K562 (cell line): ENCODE results near the gene CEP70. TPM values are rescaled to one million over a fixed set of nuclear protein-coding genes. Genes with fewer than 3 reads are reported as not detected.

ENCODE experiments used
- ATAC-seq: fragments of 200-7000 bp; cut with Tn5 transposase; 3 replicates; pipeline ENCODE4 v1.9.1; 2020; ENCODE audit warnings: moderate library complexity
- BruUV-seq: library from RNA; stranded (reverse); fragments of 400-500 nt; replicated peaks from 2 replicates; lab custom pipeline; 2021; lab: Mats Ljungman, UMichigan
- CTCF ChIA-PET: fragments of 300-600 bp; formaldehyde crosslinking; extraction: SDS; loops from one replicate; lab custom pipeline; 2021; ENCODE audit warnings: low intra/inter-chr PET ratio; lab: Yijun Ruan, JAX
- POLR2A ChIA-PET: fragments of 300-600, 350-650 bp; sonication (Branson Sonifier 250); formaldehyde crosslinking; extraction: SDS; loops from one replicate; lab custom pipeline; 2021; ENCODE audit warnings: antibody characterized with exemption, inconsistent platforms; lab: Yijun Ruan, JAX
- DNase-seq, 4 experiments: peaks; one replicate each; pipeline versions ENCODE4 v3.0.0 to v3.0.0-alpha.2; 2011 to 2018; ENCODE audit warnings: low spot score in 3 of 4, mixed read lengths in 3 of 4; ENCODE audit errors: extremely low read depth in 1 of 4
- FAIRE-seq: peaks from 2 replicates; lab custom pipeline; 2011; peaks lifted over from hg19 to GRCh38; lab: Jason Lieb, UNC
- H2AFZ ChIP-seq: 2 replicates; pipeline ENCODE4 v1.6.0; 2011; ENCODE audit warnings: low read depth, low read length, control low read depth, inconsistent platforms
- H3K27ac ChIP-seq: fragments of 200-600 bp; 3 replicates; pipeline ENCODE4 v1.8.0; 2011; ENCODE audit warnings: low read depth, mild to moderate bottlenecking, control low read depth, inconsistent platforms, low read length, moderate library complexity, mixed read lengths; ENCODE audit errors: extremely low read depth
- H3K27me3 ChIP-seq, 2 experiments: fragments of 300-600 bp in 1 of 2; 2 replicates in 1 of 2; 3 replicates in 1 of 2; pipeline versions ENCODE4 v1.6.0 to v1.8.0; 2011; ENCODE audit warnings: inconsistent platforms in 2 of 2, low read length in 2 of 2, mild to moderate bottlenecking in 1 of 2, mixed read lengths in 1 of 2, moderate library complexity in 1 of 2; ENCODE audit not compliant: control insufficient read depth in 2 of 2, insufficient read depth in 2 of 2
- H3K36me3 ChIP-seq: fragments of 300-600 bp; 3 replicates; pipeline ENCODE4 v1.8.0; 2011; ENCODE audit warnings: mild to moderate bottlenecking, low read length, inconsistent platforms; ENCODE audit not compliant: control insufficient read depth, insufficient read depth
- H3K4me1 ChIP-seq, 2 experiments: fragments of 200-600 bp in 1 of 2; replicated peaks in 1 of 2; 2 replicates in 1 of 2; 3 replicates in 1 of 2; pipeline versions ENCODE4 v1.5.1 to v1.8.0; 2011; ENCODE audit warnings: inconsistent platforms in 2 of 2, low read length in 2 of 2, mild to moderate bottlenecking in 1 of 2, mixed read lengths in 1 of 2, moderate library complexity in 1 of 2; ENCODE audit not compliant: control insufficient read depth in 2 of 2, insufficient read depth in 2 of 2
- H3K4me2 ChIP-seq: 2 replicates; pipeline ENCODE4 v1.6.1; 2011; ENCODE audit warnings: low read length, control low read depth, inconsistent platforms, mixed read lengths; ENCODE audit not compliant: insufficient read depth
- H3K4me3 ChIP-seq: fragments of 200-600 bp; sonication (generic), shearing (Covaris generic); 2 replicates; pipeline ENCODE4 v1.5.1; 2016; ENCODE audit warnings: control low read depth, inconsistent platforms
- H3K79me2 ChIP-seq: fragments of 200-600 bp; 3 replicates; pipeline ENCODE4 v1.8.0; 2011; ENCODE audit warnings: low read length, inconsistent platforms; ENCODE audit not compliant: control insufficient read depth, insufficient read depth
- H3K9ac ChIP-seq, 2 experiments: 2 replicates each; pipeline versions ENCODE4 v1.6.0 to v1.6.1; 2011; ENCODE audit warnings: low read depth in 2 of 2, low read length in 2 of 2, control low read depth in 1 of 2, inconsistent platforms in 1 of 2, mild to moderate bottlenecking in 1 of 2, mixed read lengths in 1 of 2; ENCODE audit not compliant: insufficient read depth in 1 of 2
- H3K9me1 ChIP-seq: one replicate; pipeline ENCODE4 v1.6.0; 2011; ENCODE audit warnings: inconsistent platforms, mild to moderate bottlenecking, low read length, moderate library complexity; ENCODE audit not compliant: control insufficient read depth, insufficient read depth
- H3K9me3 ChIP-seq: replicated peaks from 2 replicates; pipeline ENCODE4 v1.5.1; 2011; ENCODE audit warnings: low read depth, low read length, inconsistent platforms; ENCODE audit not compliant: control insufficient read depth, insufficient read depth
- H4K20me1 ChIP-seq: replicated peaks from 2 replicates; pipeline ENCODE4 v1.6.1; 2011; ENCODE audit warnings: low read length, inconsistent platforms, mixed read lengths; ENCODE audit not compliant: control insufficient read depth, insufficient read depth
- CUX1 ChIP-seq: fragments of 200-800 bp; sonication (Bioruptor generic); IDR thresholded peaks from 2 replicates; pipeline ENCODE4 v1.6.1; 2016; ENCODE audit warnings: missing genetic modification characterization, missing compliant biosample characterization
- ETV6 ChIP-seq, 3 experiments: fragments of 150-350 bp in 1 of 3; sonication (generic) in 1 of 3; formaldehyde crosslinking in 1 of 3; IDR thresholded peaks; 2 replicates each; pipeline versions ENCODE4 v1.6.1 to v1.8.0; 2014 to 2022; ENCODE audit warnings: borderline replicate concordance in 2 of 3, low read depth in 2 of 3, antibody characterized with exemption in 1 of 3, low read length in 1 of 3, mild to moderate bottlenecking in 1 of 3, missing genetic modification reagents in 1 of 3
- HOXB6 ChIP-seq: fragments of 250-450 bp; sonication (Bioruptor Pico); IDR thresholded peaks from 2 replicates; pipeline ENCODE4 v1.5.1; 2022; ENCODE audit warnings: mild to moderate bottlenecking, borderline replicate concordance
- KLF13 ChIP-seq: fragments of 450-650 bp; IDR thresholded peaks from 2 replicates; pipeline ENCODE4 v1.6.1; 2016; ENCODE audit warnings: missing genetic modification characterization, low read depth, mild to moderate bottlenecking, missing compliant biosample characterization, moderate library complexity, borderline replicate concordance
- RBM14 ChIP-seq: fragments of 200-400 bp; formaldehyde crosslinking; IDR thresholded peaks from 2 replicates; pipeline ENCODE4 v1.6.1; 2018; ENCODE audit warnings: low read depth, mild to moderate bottlenecking, low read length, moderate library complexity, borderline replicate concordance; ENCODE audit not compliant: insufficient read depth
- RBM25 ChIP-seq: fragments of 200-400 bp; formaldehyde crosslinking; IDR thresholded peaks from 2 replicates; pipeline ENCODE4 v1.6.1; 2018; ENCODE audit warnings: low read length, low read depth, moderate library complexity; ENCODE audit not compliant: severe bottlenecking
- ZNF766 ChIP-seq: fragments of 200-800 bp; sonication (Bioruptor generic); conservative IDR thresholded peaks from 2 replicates; pipeline ENCODE4 v1.6.1; 2016; ENCODE audit warnings: missing genetic modification characterization, missing compliant biosample characterization
- WGBS: fragments of 100-300 bp; shearing (Covaris generic); methylation state at CpG from one replicate; pipeline ENCODE4 v1.1.6; 2016; ENCODE audit warnings: low coverage, mixed read lengths; ENCODE audit not compliant: insufficient coverage; ENCODE audit errors: missing lambda C conversion rate; 5-methylcytosine and 5-hydroxymethylcytosine counted together
- in situ Hi-C: fragments of 300-500 bp; cut with MboI; formaldehyde crosslinking; loops from 4 replicates; pipeline ENCODE4 v1.15.0; 2018; ENCODE audit warnings: inconsistent platforms, mixed read lengths
- intact Hi-C: fragments of 100-400 bp; cut with micrococcal nuclease; formaldehyde crosslinking; loops from 2 replicates; pipeline ENCODE4 v1.14.2; 2022
- polyA plus RNA-seq, 8 experiments: library from polyadenylated mRNA; depleted of rRNA in 4 of 8; stranded (reverse) in 5 of 8; unstranded in 3 of 8; fragments of >200 nt; fragmentation: Nextera tagmentation in 2 of 8; fragmentation: Illumina TruSeq in 1 of 8; extraction: Ambion mirVana in 2 of 8; extraction: Trizol in 1 of 8; gene quantifications; 2 replicates each; pipeline versions ENCODE4 v1.2.1 to v1.2.3, GENCODE V29; 2011 to 2014; ENCODE audit warnings: inconsistent platforms in 1 of 8, missing spikeins in 1 of 8
- total RNA-seq, 7 experiments: library from RNA; depleted of rRNA in 6 of 7; stranded (reverse); fragments of >200 nt in 6 of 7; fragmentation: Illumina TruSeq in 2 of 7; extraction: Trizol in 2 of 7; gene quantifications; 2 replicates each; pipeline versions ENCODE4 v1.2.1 to v1.2.3, GENCODE V29; 2011 to 2021; ENCODE audit warnings: low replicate concordance in 1 of 7

CEP70 gene
- total and polyA plus RNA-seq, 9 of the 15 experiments (the other 6 are each of a cell fraction or from before 2014, with no cell fraction given) = 16.1 to 31.5 (median 23.4) TPM

- no peak overlapping the region for H2AFZ ChIP-seq
- peak; percentile 69 for TF ChIP-seq RBM25
- no peak for TF ChIP-seq RBM14
- no peak overlapping the region for H3K4me2 ChIP-seq
- H3K9me3 ChIP-seq = no peaks in the 10 kb centered on the region
- no peaks in the 10 kb centered on the region for H3K4me1 ChIP-seq
- CTCF ChIA-PET = no interaction called here
- intact Hi-C loops (no loop called here), in situ Hi-C loops (no loop called here)
- ATAC-seq (no peak), FAIRE-seq (no peak), DNase-seq (no peak)
- BruUV-seq = no TSS peak
- POLR2A ChIA-PET = interaction anchor here (0.6 to 0.8 kb wide), 2 partner anchors 339 to 345 kb away, joined by 3 to 4 read pairs; no protein-coding TSS in a partner anchor
- no peak overlapping the region for H3K27ac ChIP-seq
- no peaks in the 10 kb centered on the region for H3K36me3 ChIP-seq
- H3K9ac ChIP-seq = no peak overlapping the region
- H3K9me1 ChIP-seq = no peaks in the 10 kb centered on the region
- no peaks in the 10 kb centered on the region for H3K79me2 ChIP-seq
- H3K27me3 ChIP-seq = peaks cover 0 to 5% of the 10 kb centered on the region in 2 experiments; a peak in 2 of 5 replicates
- H4K20me1 ChIP-seq = no peaks in the 10 kb centered on the region
- H3K4me3 ChIP-seq = no peak overlapping the region
Observed at GRCh38 chr3:138624518-138624917, 30.5 kb upstream of the CEP70 start.

- Histone ChIP-seq H3K79me2 (no peaks in the 10 kb centered on the region), H3K9me3 (no peaks in the 10 kb centered on the region), H3K4me2 (no peak overlapping the region), H3K27ac (no peak overlapping the region), H3K9ac (no peak overlapping the region), H3K36me3 (no peaks in the 10 kb centered on the region), H2AFZ (no peak overlapping the region), H4K20me1 (no peaks in the 10 kb centered on the region), H3K9me1 (no peaks in the 10 kb centered on the region), H3K4me3 (no peak overlapping the region), H3K4me1 (no peaks in the 10 kb centered on the region), H3K27me3 (no peaks in the 10 kb centered on the region)
- ATAC-seq (peak; percentile 43; the same call in 2 of the 3 replicates), DNase-seq (no peak), FAIRE-seq (no peak)
- CTCF ChIA-PET = no interaction called here
- no peak for TF ChIP-seq HOXB6 (CRISPR knock-in tag)
- TF ChIP-seq CUX1 (CRISPR knock-in tag) = no peak
- no peak for TF ChIP-seq ZNF766
- no peak for TF ChIP-seq ETV6 (IDR thresholded peaks at IDR 0.05; ENCODE audit: borderline replicate concordance in 1 of 2, low read depth in 2 of 2, low read length in 1 of 2)
- TF ChIP-seq ETV6 (CRISPR knock-in tag; IDR thresholded peaks at IDR 0.05; ENCODE audit: borderline replicate concordance) = no peak
- no peak for TF ChIP-seq KLF13
- WGBS = 11% methylated on average over 4 of the region's 4 CpGs
- in situ Hi-C loops = no loop called here
- POLR2A ChIA-PET = no interaction called here
- no TSS peak for BruUV-seq
- intact Hi-C loops = no loop called here
Observed at GRCh38 chr3:138620431-138620830, 26.4 kb upstream of the CEP70 start.
